ENCODE measurements around the gene LILRA1.
"Not testable (repeated sequence)": the region's sequence is repeated elsewhere in the genome, so short reads cannot be mapped to it uniquely, and the experiment has no call there.

LILRA1 gene

DNA sequence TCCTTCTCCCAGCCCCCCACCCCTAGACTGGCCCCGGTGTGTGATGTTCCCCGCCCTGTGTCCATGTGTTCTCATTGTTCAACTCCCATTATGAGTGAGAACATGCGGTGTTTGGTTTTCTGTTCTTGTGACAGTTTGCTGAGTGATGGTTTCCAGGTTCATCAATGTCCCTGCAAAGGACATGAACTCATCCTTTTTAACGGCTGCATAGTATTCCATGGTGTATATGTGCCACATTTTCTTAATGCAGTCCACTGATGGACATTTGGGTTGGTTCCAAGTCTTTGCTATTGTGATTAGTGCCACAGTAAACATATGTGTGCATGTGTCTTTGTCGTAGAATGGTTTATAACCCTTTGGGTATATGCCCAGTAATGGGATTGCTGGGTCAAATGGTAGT, 15.2 kb upstream of the LILRA1 start:
- DNase-seq = not testable (repeated sequence)

DNA sequence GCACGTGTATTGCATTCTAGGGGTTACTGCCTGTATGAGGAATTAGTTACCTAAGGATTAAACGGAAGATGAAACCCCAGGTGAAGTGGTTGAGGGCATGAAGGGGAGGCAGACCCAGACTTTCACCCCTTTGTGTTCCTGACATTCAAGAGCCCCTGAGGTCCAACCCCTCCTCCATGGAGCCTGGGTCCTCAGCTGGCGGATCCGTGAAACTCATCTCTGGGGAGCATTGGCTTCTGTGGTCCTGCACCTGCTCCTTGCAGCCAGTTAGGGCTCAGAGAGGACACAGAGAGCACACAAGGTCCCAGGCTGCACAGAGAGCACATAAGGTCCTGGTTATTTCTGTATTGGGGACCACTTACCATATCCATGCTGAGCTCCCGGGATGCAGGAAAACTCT, 7.0 kb upstream of the LILRA1 start:
- no peak for DNase-seq

DNA sequence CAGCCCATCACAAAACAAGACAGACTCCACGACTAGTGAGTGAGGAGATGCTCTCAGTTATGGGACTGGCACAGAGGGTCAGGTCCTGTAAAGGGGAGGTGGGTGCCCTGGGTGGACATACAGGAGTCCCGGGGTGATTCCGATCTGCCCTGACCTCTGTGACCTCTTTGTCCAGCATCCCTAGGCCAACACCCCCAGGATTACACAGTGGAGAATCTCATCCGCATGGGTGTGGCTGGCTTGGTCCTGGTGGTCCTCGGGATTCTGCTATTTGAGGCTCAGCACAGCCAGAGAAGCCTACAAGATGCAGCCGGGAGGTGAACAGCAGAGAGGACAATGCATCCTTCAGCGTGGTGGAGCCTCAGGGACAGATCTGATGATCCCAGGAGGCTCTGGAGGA, 6.4 kb upstream of the LILRA1 start:
- DNase-seq = no peak

DNA sequence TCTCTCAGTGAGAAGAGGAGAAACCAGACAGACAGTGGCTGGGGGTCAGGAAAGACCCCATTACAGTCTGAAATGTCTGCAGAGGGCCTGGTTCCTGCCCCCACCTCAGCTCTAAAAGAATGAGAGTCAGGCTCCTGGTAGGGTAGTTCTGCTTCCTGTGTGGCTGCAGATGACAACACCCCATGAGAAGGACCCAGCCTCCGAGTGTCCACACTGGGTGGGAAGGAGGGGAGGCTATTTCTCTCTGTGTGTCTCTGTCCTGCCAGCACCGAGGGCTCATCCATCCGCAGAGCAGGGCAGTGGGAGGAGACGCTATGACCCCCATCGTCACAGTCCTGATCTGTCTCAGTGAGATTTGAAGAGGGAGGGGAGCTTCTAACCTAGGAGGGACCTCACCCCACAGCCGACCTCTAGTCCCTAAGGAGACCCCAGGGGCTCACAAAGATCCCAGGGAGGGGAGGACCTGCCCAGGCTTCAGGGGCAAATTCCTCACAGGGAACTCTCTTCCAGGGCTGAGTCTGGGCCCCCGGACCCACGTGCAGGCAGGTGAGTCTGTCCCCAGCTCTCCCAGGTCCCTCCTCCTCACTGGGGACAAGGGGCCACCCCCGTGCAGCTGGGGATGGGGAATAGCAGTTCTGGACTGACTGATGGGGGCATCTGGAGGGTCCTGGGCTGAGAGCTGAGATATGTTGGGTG, 647 bp downstream of the LILRA1 start:
- DNase-seq = not testable (repeated sequence)

DNA sequence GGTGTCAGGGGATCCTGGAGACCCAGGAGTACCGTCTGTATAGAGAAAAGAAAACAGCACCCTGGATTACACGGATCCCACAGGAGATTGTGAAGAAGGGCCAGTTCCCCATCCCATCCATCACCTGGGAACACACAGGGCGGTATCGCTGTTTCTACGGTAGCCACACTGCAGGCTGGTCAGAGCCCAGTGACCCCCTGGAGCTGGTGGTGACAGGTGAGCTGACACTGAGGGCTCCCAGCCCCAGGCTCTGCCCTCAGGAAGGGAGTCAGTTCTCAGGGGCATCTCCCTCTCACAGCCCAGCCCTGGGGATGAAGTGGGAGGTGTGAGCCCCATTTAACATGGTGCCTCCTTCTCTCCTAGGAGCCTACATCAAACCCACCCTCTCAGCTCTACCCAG, 1.3 kb downstream of the LILRA1 start:
- no peak for DNase-seq

DNA sequence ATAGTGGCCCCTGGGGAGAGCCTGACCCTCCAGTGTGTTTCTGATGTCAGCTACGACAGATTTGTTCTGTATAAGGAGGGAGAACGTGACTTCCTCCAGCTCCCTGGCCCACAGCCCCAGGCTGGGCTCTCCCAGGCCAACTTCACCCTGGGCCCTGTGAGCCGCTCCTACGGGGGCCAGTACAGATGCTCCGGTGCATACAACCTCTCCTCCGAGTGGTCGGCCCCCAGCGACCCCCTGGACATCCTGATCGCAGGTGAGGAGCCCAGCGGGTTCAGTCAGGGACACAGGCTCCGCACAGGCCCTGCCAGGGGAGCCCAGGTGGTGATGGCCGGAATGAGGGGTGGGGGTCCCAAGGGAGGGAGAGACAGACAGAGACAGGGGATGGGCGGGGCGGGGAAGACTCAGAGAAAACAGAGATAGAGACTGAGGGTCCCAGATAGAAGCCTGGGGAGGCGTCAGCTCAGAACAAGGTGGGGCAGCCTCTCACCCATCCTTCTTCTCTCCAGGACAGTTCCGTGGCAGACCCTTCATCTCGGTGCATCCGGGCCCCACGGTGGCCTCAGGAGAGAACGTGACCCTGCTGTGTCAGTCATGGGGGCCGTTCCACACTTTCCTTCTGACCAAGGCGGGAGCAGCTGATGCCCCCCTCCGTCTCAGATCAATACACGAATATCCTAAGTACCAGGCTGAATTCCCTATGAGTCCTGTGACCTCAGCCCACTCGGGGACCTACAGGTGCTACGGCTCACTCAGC, 2.4 kb downstream of the LILRA1 start:
- not testable (repeated sequence) for DNase-seq

DNA sequence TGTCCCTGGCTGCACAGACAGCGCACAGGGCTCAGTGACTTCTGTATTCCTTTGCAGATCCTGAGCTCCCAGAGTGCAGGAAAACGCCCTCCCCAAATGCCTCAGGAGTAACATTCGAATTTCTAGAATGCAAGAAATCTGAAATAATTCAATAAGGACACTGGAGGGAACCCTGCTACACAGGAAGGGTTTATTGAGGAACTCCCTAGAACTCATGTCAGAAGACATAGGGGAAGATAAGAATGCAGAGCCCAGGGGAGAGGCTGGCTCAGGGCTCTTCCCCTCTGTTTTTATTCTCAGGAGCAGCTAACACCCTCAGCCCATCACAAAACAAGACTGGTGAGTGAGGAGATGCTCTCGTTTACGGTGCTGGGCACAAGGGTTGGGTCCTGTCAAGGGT, 6.8 kb downstream of the LILRA1 start:
- DNase-seq = no peak

DNA sequence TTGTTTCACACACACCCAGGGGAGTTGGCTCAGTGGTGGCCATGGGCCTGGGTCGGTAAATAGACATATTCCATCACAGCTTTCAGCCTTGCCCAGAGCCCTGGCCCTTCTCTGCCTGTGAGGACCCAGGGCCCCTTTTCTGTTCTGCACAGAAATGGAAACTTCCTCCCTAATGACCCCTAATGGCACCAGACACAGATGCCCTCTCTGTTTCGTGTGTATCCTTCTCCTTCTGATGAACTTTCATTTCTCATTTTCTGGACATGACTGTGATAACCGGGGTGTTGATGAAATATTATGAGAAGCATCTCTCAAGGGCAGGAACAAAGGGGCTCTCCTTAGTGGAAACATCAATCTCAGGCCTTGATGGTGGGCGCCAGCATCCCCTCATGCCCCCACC, 12.8 kb downstream of the LILRA1 start:
- DNase-seq = no peak

DNA sequence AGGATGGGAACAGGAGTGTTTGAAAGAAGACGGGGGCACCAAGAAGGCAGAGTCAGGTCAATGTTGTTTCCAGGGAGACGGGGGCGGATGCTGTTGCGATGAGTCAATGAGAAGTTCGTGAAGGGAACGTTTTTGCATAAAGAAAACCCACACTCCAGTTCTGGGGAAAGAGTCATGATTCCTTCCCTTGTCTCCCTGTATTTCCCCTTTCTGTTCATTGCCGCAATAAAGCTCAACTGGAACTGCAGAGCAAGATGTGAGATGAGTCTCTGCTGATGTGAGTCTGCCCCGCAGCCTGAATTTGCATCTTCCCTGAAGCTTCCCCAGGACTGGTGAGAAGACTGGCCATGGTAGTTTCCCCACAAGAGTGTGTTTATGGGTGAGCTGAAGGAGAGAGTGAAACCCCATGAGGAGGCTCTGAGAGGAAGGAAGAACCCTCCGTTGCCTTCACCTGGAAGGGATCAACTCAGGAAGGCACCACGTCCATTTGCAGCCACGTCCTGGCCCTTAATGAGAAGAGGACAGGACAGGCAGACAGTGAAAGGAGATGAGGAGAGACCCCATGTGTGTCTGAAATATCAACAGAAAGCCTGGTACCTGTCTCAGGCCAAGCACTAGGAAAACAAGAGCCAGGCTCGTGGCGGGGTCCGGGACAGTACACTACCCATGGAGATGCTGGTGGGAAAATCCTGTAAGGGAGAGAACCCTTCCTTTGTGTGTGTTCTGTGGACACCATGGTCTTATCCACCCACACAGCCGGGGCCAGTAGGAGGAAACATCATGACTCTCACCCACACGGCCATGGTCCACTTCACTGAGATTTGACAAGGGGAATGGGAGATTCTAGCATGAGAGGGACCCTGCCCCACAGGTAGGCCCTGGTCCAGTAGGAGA, 13.7 kb downstream of the LILRA1 start:
- DNase-seq = no peak

DNA sequence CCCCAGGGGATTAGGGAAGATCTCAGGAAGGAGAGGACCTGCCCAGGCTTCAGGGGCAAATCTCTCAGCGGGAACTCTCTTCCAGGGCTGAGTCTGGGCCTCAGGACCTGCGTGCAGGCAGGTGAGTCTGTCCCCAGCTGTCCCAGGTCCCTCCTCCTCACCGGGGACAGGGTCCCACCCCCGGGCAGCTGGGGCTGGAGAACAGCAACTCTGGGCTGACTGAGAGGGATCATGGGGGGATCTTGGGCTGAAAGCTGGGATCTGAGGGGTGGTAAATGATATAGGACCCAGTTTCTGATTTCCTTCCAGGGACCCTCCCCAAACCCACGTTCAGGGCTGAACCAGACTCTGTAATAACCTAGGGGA, 14.3 kb downstream of the LILRA1 start:
- DNase-seq = no peak

DNA sequence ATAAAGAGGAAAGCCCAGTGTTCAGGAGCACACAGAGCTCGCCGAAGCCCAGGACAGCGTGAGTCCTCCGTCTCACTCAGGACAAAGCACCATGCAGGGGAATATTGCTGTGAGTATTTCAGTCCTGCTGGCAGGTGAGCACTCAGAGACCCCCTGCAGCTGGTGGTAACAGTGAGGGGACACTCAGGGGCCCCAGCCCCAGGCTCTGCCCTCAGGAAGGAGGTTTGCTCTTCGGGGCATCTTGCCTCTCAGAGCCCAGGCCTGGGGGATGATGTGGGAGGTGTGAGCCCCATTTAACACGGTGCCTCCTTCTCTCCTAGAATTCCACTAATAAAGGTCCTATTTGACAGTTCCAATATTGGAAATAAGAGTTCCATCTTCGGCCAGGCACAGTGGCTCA, 14.8 kb downstream of the LILRA1 start:
- DNase-seq = no peak

DNA sequence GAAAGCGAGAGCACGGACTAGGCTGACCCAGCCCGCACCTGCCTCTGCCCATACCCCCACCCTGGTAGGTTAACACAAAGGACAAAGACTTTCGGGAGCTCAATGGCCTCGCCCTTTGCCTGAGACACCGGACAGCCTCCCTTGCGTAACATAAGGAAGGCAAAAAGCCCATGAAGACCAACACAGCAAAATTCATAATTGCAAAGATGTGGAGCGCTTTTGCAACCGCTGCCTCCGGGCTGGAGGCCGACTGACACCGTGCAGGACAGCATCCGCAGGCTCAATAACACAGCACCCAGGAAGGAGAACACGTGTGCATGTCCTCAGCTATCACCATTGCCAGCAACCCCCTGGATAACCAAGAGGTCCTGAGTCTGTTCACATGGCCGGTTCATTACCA, 15.4 kb downstream of the LILRA1 start:
- no peak for DNase-seq

DNA sequence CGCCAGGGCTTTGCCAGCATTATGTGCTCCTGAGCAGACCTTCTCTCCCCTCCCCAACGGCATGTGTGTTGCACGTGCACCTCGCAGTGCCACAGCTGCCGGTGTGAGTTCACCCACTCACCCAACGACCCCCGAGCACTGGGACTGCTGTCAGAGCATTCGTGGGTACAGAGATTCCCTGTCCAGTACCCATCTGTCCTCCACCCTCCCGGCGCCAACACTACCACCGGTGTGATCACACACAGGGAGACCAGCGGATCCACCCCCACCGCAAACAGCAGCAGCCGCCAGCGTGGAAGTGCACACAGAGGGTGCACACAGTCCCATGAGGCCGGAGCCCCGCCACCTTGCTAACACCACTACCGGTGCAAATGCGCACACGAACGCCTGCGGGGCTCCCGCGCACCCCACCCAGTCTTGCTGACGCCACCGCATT, 15.9 kb downstream of the LILRA1 start:
- DNase-seq = no peak

DNA sequence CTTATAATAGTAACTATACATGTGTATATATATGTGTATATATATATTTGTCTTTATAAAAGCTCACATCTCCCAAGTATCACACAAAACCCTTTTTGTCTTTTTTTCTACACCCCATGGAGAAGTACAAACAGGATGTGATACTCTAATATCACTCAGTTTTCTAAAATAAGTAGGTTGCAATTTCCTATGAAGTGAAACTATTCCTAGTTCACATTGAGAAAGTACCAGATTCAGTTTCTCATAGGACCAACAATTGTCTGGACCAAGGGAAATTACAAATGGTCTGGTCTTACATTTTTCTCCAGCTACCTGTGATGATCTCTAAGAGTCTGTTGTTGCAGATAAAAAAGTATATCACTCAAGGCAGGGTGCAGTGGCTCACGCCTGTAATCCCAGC, 19.0 kb downstream of the LILRA1 start:
- DNase-seq = no peak

DNA sequence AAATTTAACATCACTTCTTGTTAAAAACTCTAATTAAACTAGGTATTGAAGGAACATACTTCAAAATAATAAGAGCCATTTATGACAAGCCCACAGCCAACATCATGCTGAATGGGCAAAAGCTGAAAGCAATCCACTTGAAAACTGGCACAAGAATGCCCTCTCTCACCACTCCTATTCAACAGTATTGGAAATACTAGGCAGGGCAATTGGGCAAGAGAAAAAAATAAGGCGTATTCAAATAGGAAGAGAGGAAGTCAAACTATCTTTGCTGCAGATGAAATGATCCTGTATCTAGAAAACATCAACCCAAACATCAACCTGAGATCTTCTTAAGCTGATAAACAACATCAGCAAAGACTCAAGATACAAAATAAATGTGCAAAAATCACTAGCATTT, 21.3 kb downstream of the LILRA1 start:
- DNase-seq = no peak

DNA sequence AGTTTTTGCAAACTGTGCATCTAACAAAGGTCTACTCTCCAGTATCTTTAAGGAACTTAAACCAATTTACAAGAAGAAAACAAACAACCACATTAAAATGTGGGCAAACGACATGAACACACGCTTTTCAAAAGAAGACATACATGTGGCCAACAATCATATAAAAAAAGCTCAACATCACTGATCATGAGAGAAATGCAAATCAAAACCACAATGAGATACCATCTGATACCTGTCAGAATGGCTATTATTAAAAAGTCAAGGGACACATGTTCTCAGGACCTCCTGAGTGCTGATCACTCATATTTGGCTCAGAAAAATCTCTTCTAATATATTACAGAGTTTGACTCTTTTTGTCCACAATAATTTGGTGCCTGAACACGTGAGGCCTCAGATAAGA, 22.6 kb downstream of the LILRA1 start:
- DNase-seq = no peak

DNA sequence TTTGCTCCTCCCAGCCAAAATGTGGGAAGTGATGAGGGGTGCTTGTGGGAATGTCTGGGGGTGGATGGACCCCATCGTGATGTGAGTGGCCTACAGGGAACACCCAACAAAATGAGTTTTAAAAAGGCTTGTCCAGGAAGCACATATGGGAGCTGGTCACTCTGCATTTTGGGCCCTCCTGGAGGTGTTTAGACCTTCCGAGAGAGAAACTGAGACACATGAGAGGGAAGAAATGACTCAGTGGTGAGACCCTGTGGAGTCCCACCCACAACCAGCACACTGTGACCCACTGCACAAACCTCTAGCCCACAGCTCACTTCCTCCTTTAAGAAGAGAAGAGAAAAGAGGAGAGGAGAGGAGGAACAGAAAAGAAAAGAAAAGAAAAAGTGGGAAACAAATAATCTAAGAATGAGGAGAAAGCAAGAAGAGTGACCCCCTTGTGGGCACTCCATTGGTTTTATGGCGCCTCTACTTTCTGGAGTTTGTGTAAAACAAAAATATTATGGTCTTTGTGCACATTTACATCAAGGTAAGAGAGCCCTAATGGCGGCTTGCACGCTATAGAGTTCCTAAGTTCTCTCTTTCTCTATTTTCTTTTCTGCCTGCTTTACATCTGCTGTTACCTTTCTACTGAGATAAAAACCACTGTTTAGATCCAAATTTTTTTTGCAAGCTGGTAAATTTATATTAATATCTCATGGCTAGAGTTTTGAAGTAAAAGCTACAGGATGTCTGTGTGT, 23.6 kb downstream of the LILRA1 start:
- no peak for DNase-seq

DNA sequence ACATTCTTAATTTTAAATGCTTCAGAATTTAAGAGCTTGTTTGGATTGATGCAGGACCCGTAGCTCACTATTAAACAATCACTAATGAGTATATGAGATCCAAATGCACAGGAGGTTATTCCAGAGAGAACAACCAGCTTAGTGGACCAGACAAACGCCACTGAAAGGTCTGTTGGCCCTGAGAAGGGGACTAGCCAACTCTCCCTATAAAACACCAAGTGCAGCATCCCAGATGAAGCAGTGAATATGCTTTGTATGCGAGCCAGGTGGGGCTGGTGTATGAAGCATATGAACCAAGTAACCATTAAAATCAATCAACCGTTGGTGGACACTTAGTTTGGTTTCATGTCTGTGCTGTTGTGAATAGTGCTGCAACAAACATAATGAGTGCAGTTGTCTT, 27.0 kb downstream of the LILRA1 start:
- DNase-seq = no peak

DNA sequence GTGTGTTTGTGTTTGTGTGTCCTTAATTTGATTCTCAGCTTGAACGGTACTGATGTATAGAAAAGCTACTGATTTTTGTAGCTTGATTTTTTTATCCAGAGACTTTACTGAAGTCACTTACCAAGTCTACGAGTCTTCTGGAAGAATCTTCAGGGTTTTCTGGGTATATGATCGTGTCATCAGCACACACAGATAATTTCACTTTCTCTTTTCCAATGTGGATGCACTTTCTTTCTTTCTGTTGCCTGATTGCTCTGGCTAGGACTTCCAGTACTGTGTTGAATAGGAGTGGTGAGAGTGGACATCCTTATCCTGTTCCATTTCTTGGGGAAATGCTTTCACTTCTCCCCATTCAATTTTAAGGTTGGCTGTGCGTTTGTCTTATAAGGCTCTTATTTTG, 29.0 kb downstream of the LILRA1 start:
- no peak for DNase-seq

DNA sequence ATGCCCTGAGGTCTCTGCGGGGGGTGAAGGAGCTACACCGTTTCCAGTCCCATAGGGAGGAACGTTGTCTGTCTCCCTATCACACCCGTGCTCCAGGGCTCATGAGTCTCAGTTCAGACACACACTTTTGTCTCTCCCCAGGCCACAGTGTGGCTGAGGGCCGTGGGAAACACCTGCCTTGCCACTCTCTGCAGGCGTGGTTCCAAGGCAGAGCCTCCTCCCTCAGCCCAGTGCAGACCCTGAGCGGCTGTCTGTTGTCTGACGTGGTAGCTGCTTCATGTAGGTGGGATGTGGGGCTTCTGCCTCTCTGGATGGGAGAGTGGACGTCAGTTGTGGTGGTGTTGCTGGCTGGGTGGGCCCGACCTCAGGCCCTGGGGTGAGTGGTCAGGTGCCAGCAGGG, 30.8 kb downstream of the LILRA1 start:
- DNase-seq = not testable (repeated sequence)

DNA sequence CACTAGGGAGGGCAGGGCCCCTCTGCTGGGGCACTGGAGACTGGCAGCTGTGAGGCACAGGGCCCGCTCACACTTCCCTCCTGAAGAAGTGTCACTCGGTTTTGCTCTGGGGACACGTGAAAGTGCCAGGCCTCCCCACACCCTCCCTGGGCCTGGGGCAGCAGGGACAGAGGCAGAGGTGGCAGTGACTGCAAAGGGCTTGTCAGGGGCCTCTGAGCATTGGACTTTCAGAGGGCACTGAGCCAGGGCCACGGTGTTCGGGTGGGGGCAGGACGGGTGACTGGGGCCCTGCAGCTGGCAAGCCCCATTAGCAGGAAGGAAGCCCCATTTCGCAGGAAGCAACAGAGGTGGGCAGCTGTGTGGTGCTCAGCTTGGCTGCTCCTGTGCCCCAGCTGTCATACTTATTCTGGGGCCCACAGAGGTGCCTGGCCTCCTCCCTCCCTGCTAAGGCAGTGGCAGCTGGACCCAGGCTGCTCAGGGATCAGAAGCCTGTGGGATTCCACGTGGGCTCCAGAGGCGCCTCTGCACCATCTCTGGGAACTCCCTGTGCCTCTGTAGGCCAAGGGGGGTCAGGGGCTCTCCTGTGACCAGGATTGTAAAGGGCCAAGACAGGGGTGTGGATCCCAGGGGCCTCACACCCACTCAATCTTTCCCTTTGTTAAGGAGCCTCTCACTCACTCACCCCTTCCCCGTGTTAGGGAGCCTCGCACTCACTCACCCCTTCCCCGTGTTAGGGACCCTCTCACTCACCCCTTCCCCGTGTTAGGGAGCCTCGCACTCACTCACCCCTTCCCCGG, 31.7 kb downstream of the LILRA1 start:
- DNase-seq = not testable (repeated sequence)

DNA sequence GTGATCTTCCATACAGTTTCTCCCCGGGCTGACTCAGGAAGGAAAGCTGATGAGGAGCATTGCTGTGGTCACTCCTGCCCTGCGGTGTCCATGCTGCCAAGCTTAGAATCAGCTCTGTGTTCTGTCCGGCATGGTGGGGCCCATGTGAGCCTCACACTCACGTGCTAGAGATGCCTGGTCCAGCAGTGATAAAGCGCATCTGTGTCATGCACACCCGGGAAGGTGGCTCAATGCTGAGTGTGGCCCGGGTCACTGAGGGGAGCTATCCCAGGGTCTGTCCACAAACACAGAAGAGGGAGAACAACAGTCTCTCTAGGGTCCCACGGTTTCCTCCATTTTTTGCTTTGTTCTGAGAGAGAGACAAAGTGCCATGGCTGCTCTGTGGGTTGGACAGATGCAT, 33.3 kb downstream of the LILRA1 start:
- DNase-seq = no peak
